ENCODE measurements around the gene NCAPD3.

NCAPD3 gene

GRCh38 chr11:134126217-134126822, 97.4 kb downstream of the NCAPD3 start:
- H2BK15ac ChIP-seq (ENCODE audit: low read length) = no peak overlapping the region
- peaks cover 2 to 9% of the 10 kb centered on the region in 2 donors for H3K9me3 ChIP-seq (replicated peaks in 1 of 2; ENCODE audit: control insufficient read depth in 2 of 2, insufficient read depth in 1 of 2, low read depth in 1 of 2, low read length in 2 of 2)
- no peak overlapping the region for H3K9ac ChIP-seq (ENCODE audit: low read depth, low read length, poor library complexity)
- H3K4ac ChIP-seq (ENCODE audit: low read length) = no peak overlapping the region
- H3K36me3 ChIP-seq (replicated peaks in 1 of 2; ENCODE audit: control insufficient read depth in 2 of 2, insufficient read depth in 2 of 2, low read length in 2 of 2) = peaks cover 2 to 18% of the 10 kb centered on the region in 2 donors
- H3K27me3 ChIP-seq (ENCODE audit: control insufficient read depth in 3 of 3, insufficient read depth in 3 of 3, low read depth in 1 of 3, low read length in 3 of 3) = peaks cover 0 to 3% (median 0%) of the 10 kb centered on the region in 3 experiments
- peaks cover 6 to 20% of the 10 kb centered on the region in 2 donors for H3K4me1 ChIP-seq (ENCODE audit: control insufficient read depth in 2 of 2, insufficient read depth in 1 of 2, low read depth in 1 of 2, low read length in 2 of 2)
- H3K4me2 ChIP-seq (ENCODE audit: insufficient read depth, low read length, poor library complexity, severe bottlenecking) = no peak overlapping the region
- H3K23ac ChIP-seq (ENCODE audit: low read depth, low read length, poor library complexity) = no peak overlapping the region
- H4K91ac ChIP-seq (ENCODE audit: low read depth, low read length, poor library complexity) = no peak overlapping the region
- H3K79me1 ChIP-seq (ENCODE audit: low read depth, low read length) = no peaks in the 10 kb centered on the region
- H2BK5ac ChIP-seq (ENCODE audit: low read length) = no peak overlapping the region
- H3K27ac ChIP-seq (replicated peaks; ENCODE audit: low read length) = no peak overlapping the region
- H2AFZ ChIP-seq (ENCODE audit: low read length) = no peak overlapping the region
- no peak overlapping the region for H4K8ac ChIP-seq (ENCODE audit: low read depth, low read length)
- H3K4me3 ChIP-seq (ENCODE audit: low read length in 2 of 2) = no peak overlapping the region
- no CpG with 5 or more reads among the region's 1 CpG for WGBS, 2 donors (ENCODE audit: extremely low coverage in 2 of 2, insufficient read length in 2 of 2, insufficient replicate concordance in 1 of 2)
- no peak overlapping the region for H3K14ac ChIP-seq (ENCODE audit: low read length)
- H2AK5ac ChIP-seq (ENCODE audit: low read depth, low read length) = no peak overlapping the region
- DNase-seq (ENCODE audit: low spot score) = no peak
- no peak overlapping the region for H2BK12ac ChIP-seq (ENCODE audit: low read length)
- H3K18ac ChIP-seq (ENCODE audit: low read length) = no peak overlapping the region
- no peak overlapping the region for H2BK120ac ChIP-seq (ENCODE audit: low read depth, low read length)

- no peak overlapping the region for H3K27ac ChIP-seq (replicated peaks; ENCODE audit: low read length)
- WGBS, 2 donors (ENCODE audit: extremely low coverage in 2 of 2, insufficient read length in 2 of 2, insufficient replicate concordance in 1 of 2) = no CpG with 5 or more reads among the region's 9 CpGs
- H3K18ac ChIP-seq (ENCODE audit: low read length) = no peak overlapping the region
- H3K4me3 ChIP-seq (ENCODE audit: low read length in 2 of 2) = no peak overlapping the region
- H2BK15ac ChIP-seq (ENCODE audit: low read length) = no peak overlapping the region
- peaks cover 11 to 27% of the 10 kb centered on the region in 2 donors for H3K4me1 ChIP-seq (ENCODE audit: control insufficient read depth in 2 of 2, insufficient read depth in 1 of 2, low read depth in 1 of 2, low read length in 2 of 2)
- no peak overlapping the region for H2AK5ac ChIP-seq (ENCODE audit: low read depth, low read length)
- H3K9ac ChIP-seq (ENCODE audit: low read depth, low read length, poor library complexity) = no peak overlapping the region
- H3K4me2 ChIP-seq (ENCODE audit: insufficient read depth, low read length, poor library complexity, severe bottlenecking) = no peak overlapping the region
- H3K14ac ChIP-seq (ENCODE audit: low read length) = no peak overlapping the region
- H3K23ac ChIP-seq (ENCODE audit: low read depth, low read length, poor library complexity) = no peak overlapping the region
- H3K79me1 ChIP-seq (ENCODE audit: low read depth, low read length) = no peaks in the 10 kb centered on the region
- H3K27me3 ChIP-seq (ENCODE audit: control insufficient read depth in 3 of 3, insufficient read depth in 3 of 3, low read depth in 1 of 3, low read length in 3 of 3) = peaks cover 0 to 3% (median 0%) of the 10 kb centered on the region in 3 experiments
- H3K9me3 ChIP-seq (replicated peaks in 1 of 2; ENCODE audit: control insufficient read depth in 2 of 2, insufficient read depth in 1 of 2, low read depth in 1 of 2, low read length in 2 of 2) = peaks cover 0 to 3% of the 10 kb centered on the region in 2 donors
- peaks cover 0 to 16% of the 10 kb centered on the region in 2 donors for H3K36me3 ChIP-seq (replicated peaks in 1 of 2; ENCODE audit: control insufficient read depth in 2 of 2, insufficient read depth in 2 of 2, low read length in 2 of 2)
- no peak for DNase-seq (ENCODE audit: low spot score)
- H2BK12ac ChIP-seq (ENCODE audit: low read length) = no peak overlapping the region
- H2BK120ac ChIP-seq (ENCODE audit: low read depth, low read length) = no peak overlapping the region
- H3K4ac ChIP-seq (ENCODE audit: low read length) = no peak overlapping the region
- no peak overlapping the region for H2BK5ac ChIP-seq (ENCODE audit: low read length)
- no peak overlapping the region for H4K91ac ChIP-seq (ENCODE audit: low read depth, low read length, poor library complexity)
- no peak overlapping the region for H4K8ac ChIP-seq (ENCODE audit: low read depth, low read length)
- H2AFZ ChIP-seq (ENCODE audit: low read length) = no peak overlapping the region
Observed at GRCh38 chr11:134125507-134125906, 98.3 kb downstream of the NCAPD3 start.

GRCh38 chr11:134124660-134125451, 98.9 kb downstream of the NCAPD3 start:
- H3K23ac ChIP-seq (ENCODE audit: low read depth, low read length, poor library complexity) = peak overlapping the region; percentile 8
- peaks cover 15 to 34% of the 10 kb centered on the region in 2 donors for H3K4me1 ChIP-seq (ENCODE audit: control insufficient read depth in 2 of 2, insufficient read depth in 1 of 2, low read depth in 1 of 2, low read length in 2 of 2)
- H3K36me3 ChIP-seq (replicated peaks in 1 of 2; ENCODE audit: control insufficient read depth in 2 of 2, insufficient read depth in 2 of 2, low read length in 2 of 2) = peaks cover 0 to 16% of the 10 kb centered on the region in 2 donors
- H2AFZ ChIP-seq (ENCODE audit: low read length) = peak overlapping the region; percentile 25
- no peak overlapping the region for H2BK120ac ChIP-seq (ENCODE audit: low read depth, low read length)
- H2AK5ac ChIP-seq (ENCODE audit: low read depth, low read length) = no peak overlapping the region
- H3K79me1 ChIP-seq (ENCODE audit: low read depth, low read length) = no peaks in the 10 kb centered on the region
- no peak overlapping the region for H2BK15ac ChIP-seq (ENCODE audit: low read length)
- H2BK5ac ChIP-seq (ENCODE audit: low read length) = no peak overlapping the region
- no peaks in the 10 kb centered on the region for H3K9me3 ChIP-seq (replicated peaks in 1 of 2; ENCODE audit: control insufficient read depth in 2 of 2, insufficient read depth in 1 of 2, low read depth in 1 of 2, low read length in 2 of 2)
- peaks cover 0 to 3% (median 0%) of the 10 kb centered on the region in 3 experiments for H3K27me3 ChIP-seq (ENCODE audit: control insufficient read depth in 3 of 3, insufficient read depth in 3 of 3, low read depth in 1 of 3, low read length in 3 of 3)
- peak; percentile 47 for DNase-seq (ENCODE audit: low spot score)
- H3K18ac ChIP-seq (ENCODE audit: low read length) = peak overlapping the region; percentile 81
- peak overlapping the region; percentile 70 for H3K9ac ChIP-seq (ENCODE audit: low read depth, low read length, poor library complexity)
- H2BK12ac ChIP-seq (ENCODE audit: low read length) = no peak overlapping the region
- peak overlapping the region; percentile 14 for H3K14ac ChIP-seq (ENCODE audit: low read length)
- peak overlapping the region; percentile 27 to 57 for H3K4me3 ChIP-seq (ENCODE audit: low read length in 2 of 2)
- WGBS, 2 donors (ENCODE audit: extremely low coverage in 2 of 2, insufficient read length in 2 of 2, insufficient replicate concordance in 1 of 2) = no CpG with 5 or more reads among the region's 54 CpGs
- no peak overlapping the region for H3K27ac ChIP-seq (replicated peaks; ENCODE audit: low read length)
- H3K4me2 ChIP-seq (ENCODE audit: insufficient read depth, low read length, poor library complexity, severe bottlenecking) = peak overlapping the region; percentile 78
- H4K8ac ChIP-seq (ENCODE audit: low read depth, low read length) = no peak overlapping the region
- H4K91ac ChIP-seq (ENCODE audit: low read depth, low read length, poor library complexity) = no peak overlapping the region
- no peak overlapping the region for H3K4ac ChIP-seq (ENCODE audit: low read length)

- no peak overlapping the region for H3K14ac ChIP-seq (ENCODE audit: low read length)
- WGBS, 2 donors (ENCODE audit: extremely low coverage in 2 of 2, insufficient read length in 2 of 2, insufficient replicate concordance in 1 of 2) = no CpG with 5 or more reads among the region's 9 CpGs
- H4K8ac ChIP-seq (ENCODE audit: low read depth, low read length) = no peak overlapping the region
- H3K79me1 ChIP-seq (ENCODE audit: low read depth, low read length) = peaks cover 3% of the 10 kb centered on the region
- no peak overlapping the region for H2AK5ac ChIP-seq (ENCODE audit: low read depth, low read length)
- no peak overlapping the region for H3K27ac ChIP-seq (replicated peaks; ENCODE audit: low read length)
- peaks cover 0 to 6% of the 10 kb centered on the region in 2 donors for H3K36me3 ChIP-seq (replicated peaks in 1 of 2; ENCODE audit: control insufficient read depth in 2 of 2, insufficient read depth in 2 of 2, low read length in 2 of 2)
- H3K27me3 ChIP-seq (ENCODE audit: control insufficient read depth in 3 of 3, insufficient read depth in 3 of 3, low read depth in 1 of 3, low read length in 3 of 3) = peaks cover 0 to 3% (median 0%) of the 10 kb centered on the region in 3 experiments
- no peak overlapping the region for H2BK15ac ChIP-seq (ENCODE audit: low read length)
- no peak overlapping the region for H3K4ac ChIP-seq (ENCODE audit: low read length)
- no peak for DNase-seq (ENCODE audit: low spot score)
- H2BK5ac ChIP-seq (ENCODE audit: low read length) = no peak overlapping the region
- H3K9me3 ChIP-seq (replicated peaks in 1 of 2; ENCODE audit: control insufficient read depth in 2 of 2, insufficient read depth in 1 of 2, low read depth in 1 of 2, low read length in 2 of 2) = no peaks in the 10 kb centered on the region
- no peak overlapping the region for H3K23ac ChIP-seq (ENCODE audit: low read depth, low read length, poor library complexity)
- H3K18ac ChIP-seq (ENCODE audit: low read length) = no peak overlapping the region
- no peak overlapping the region for H3K9ac ChIP-seq (ENCODE audit: low read depth, low read length, poor library complexity)
- H2BK12ac ChIP-seq (ENCODE audit: low read length) = no peak overlapping the region
- no peak overlapping the region for H2BK120ac ChIP-seq (ENCODE audit: low read depth, low read length)
- no peak overlapping the region for H4K91ac ChIP-seq (ENCODE audit: low read depth, low read length, poor library complexity)
- no peak overlapping the region for H3K4me2 ChIP-seq (ENCODE audit: insufficient read depth, low read length, poor library complexity, severe bottlenecking)
- H3K4me3 ChIP-seq (ENCODE audit: low read length in 2 of 2) = no peak overlapping the region
- peaks cover 14 to 34% of the 10 kb centered on the region in 2 donors for H3K4me1 ChIP-seq (ENCODE audit: control insufficient read depth in 2 of 2, insufficient read depth in 1 of 2, low read depth in 1 of 2, low read length in 2 of 2)
- H2AFZ ChIP-seq (ENCODE audit: low read length) = no peak overlapping the region
Observed at GRCh38 chr11:134120921-134121526, 102.7 kb downstream of the NCAPD3 start.

Data from neuronal stem cell (in vitro differentiated cells).